Endothelial cell of umbilical vein (primary cell): ENCODE data around the gene CDC42SE2.

ENCODE experiments used
- POLR2A ChIP-seq: IDR thresholded peaks from 2 replicates; pipeline ENCODE4 v1.6.1; 2012; ENCODE audit warnings: low read depth, mild to moderate bottlenecking, control low read depth, low read length
- TF ChIP-seq, protein P1 (sequence below), 2 donors: IDR thresholded peaks; 1 replicate in 1 of 2; 2 replicates in 1 of 2; pipeline ENCODE4 v1.5.1; 2011; ENCODE audit warnings: low read length in 2 of 2, mild to moderate bottlenecking in 2 of 2, moderate library complexity in 2 of 2, control low read depth in 1 of 2, inconsistent platforms in 1 of 2, low read depth in 1 of 2; ENCODE audit not compliant: insufficient read depth in 1 of 2; ENCODE audit errors: extremely low read depth in 1 of 2

DNA sequence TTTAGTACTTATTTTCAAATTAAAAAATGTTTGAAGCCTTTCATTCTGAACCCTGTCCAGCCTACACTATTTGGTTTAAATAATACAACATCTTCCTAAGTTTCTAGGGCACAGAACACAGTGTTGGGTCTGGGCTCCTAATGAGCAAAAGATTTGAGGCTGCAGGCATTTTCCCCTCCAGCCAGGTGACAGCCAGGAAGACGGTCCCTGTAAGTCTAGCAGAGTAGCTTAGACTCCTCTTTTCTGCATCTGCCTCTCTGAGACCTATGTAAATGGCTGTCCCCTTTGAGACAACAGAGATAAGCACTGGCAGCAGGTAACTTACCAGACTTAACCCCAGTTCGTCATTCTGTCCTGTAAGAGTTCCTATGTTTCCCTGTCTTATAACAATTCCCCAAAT, 141.8 kb downstream of the CDC42SE2 start:
- TF ChIP-seq, protein P1, sequence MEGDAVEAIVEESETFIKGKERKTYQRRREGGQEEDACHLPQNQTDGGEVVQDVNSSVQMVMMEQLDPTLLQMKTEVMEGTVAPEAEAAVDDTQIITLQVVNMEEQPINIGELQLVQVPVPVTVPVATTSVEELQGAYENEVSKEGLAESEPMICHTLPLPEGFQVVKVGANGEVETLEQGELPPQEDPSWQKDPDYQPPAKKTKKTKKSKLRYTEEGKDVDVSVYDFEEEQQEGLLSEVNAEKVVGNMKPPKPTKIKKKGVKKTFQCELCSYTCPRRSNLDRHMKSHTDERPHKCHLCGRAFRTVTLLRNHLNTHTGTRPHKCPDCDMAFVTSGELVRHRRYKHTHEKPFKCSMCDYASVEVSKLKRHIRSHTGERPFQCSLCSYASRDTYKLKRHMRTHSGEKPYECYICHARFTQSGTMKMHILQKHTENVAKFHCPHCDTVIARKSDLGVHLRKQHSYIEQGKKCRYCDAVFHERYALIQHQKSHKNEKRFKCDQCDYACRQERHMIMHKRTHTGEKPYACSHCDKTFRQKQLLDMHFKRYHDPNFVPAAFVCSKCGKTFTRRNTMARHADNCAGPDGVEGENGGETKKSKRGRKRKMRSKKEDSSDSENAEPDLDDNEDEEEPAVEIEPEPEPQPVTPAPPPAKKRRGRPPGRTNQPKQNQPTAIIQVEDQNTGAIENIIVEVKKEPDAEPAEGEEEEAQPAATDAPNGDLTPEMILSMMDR (IDR thresholded peaks at IDR 0.05; ENCODE audit: extremely low read depth in 1 of 2, insufficient read depth in 1 of 2, low read depth in 1 of 2, low read length in 2 of 2) = no peak
- no peak for TF ChIP-seq POLR2A
